GM19468 (cell line): Measurements from ENCODE around the gene MYORG.

Source experiments
- ATAC-seq: cut with Tn5 transposase; IDR thresholded peaks from one replicate; pipeline ENCODE4 v1.9.1; 2021; ENCODE audit warnings: mild to moderate bottlenecking, moderate library complexity, moderate number of reproducible peaks; ENCODE audit not compliant: unreplicated experiment; ENCODE audit errors: extremely low read depth

The MYORG gene

DNA sequence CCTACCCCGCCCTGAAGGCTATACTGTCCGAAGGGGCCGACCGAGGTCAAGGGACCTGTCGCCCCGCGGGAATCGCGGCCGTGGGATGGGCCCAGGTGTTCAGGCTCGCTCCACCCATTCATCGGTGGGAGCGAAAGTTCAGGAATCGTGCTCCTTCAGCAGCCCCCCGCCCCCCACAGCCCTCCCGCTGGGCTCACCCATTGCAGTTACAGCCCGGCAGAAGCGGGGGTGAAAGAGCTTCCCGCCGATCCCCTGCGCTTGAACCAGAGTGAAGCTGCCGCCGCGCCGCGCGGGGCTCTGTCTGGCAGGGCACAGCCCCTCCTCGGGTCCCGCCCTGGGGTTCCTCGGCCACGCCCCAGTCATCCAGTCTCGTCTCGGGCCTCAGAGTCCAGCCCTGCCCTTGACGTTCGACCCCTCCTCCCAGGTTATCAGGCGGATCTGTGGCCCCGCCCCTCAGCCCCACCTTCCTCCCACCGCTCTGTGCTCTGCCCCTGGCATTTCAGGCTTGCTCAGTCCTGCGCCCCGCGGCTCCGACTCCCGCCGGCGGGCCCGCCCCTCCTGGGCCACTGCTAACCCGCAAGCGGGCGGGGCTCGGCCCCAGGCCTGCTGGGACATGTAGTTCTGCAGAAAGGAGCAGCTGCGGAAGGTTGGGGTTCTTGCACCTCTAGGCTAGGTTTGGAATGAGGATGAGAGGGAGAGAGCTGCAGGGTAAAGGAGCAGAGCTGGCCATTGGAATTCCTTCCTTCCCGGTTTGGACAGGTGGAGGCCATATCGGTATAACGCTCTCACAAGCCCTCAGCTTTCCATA, at the start of gene MYORG:
Gene MYORG, minus strand, starts transcription at position 303 of the 808 bp plus-strand sequence. CDS start 3,955 bp downstream, outside the sequence.
- ATAC-seq, result peak; percentile 81

DNA sequence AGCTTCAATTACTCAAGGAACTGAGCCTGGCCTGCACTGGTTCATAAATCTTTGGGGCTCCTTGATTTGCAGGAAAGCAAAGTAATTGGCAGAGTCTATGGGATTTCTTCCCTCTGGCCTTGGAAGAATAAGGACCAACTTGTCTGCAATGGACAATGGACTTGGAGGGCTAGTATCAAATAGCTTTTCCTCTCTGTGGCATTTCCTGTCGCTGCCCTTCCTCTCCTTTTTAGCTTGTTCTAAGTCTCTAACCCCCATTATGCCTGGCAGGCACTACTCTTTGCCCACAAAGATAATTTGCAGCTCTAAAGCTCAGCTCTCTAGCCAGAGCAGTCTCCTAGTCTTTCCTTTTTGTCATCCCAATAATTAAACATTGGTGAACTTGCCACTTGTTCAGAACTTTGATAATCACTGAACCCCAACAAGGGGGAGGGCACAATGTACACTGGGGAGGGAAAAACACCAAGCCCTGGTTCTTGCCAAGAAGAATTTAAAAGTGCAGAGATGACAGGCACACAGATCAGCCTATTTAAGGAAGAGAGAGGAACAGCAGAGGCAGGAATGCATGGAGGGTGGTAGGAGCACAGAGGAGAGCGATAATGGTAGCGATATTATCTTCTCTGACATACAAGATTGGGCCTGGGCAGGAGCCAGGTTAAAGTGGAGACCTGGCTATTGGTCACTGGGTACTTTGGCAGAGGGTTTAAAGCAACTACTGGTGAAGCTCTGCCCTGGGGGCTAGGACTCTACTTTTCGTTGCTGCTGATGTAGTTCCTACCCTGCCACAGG, 43.2 kb upstream of the MYORG start:
- no peak for ATAC-seq

GRCh38 chr9:34417734-34418133, 41.0 kb upstream of the MYORG start:
- ATAC-seq, result no peak

GRCh38 chr9:34413231-34413852, 36.6 kb upstream of the MYORG start:
- no peak for ATAC-seq

GRCh38 chr9:34412336-34412735, 35.6 kb upstream of the MYORG start:
- no peak for ATAC-seq

- no peak for ATAC-seq
Measured at GRCh38 chr9:34409154-34409553, 32.5 kb upstream of the MYORG start.

DNA sequence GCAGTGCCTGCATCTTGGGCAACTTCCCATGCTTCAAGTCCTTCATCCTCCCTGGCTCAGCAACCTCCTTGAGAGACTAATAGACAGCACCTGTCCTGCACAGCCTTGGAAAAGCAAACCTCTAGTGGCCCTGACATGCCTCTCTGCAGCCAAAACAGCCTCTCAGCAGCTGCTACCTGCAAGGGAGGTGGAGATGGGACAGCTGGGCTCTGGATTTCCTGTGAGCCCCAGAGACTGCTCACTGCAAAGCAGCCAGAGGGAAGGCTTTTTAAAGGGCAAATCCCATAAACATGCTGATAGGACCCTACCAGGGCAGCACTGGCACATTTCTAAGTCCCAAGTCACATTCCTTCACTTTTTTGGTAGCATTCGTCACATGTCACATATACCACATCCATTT, 31.5 kb upstream of the MYORG start:
- ATAC-seq, result no peak

DNA sequence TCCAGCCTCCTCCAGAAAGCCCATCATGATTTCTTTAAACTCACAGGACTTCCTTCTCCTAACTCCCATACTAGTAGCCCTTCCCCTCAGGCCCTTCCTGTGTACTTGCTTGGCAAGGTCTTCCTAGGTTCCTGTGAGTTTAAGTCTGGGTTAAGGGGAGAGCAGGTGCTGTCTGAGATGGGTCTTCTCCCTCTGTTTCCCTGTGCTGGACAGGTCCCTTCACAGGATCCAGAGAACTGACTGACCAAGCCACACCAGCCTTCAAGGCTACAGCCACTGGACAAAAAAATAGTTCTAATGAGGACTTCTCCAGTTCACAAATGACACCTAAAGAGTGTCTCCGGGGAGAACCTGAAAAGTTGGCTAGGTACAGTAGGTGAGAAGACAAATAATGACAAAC, 29.5 kb upstream of the MYORG start:
- no peak for ATAC-seq

DNA sequence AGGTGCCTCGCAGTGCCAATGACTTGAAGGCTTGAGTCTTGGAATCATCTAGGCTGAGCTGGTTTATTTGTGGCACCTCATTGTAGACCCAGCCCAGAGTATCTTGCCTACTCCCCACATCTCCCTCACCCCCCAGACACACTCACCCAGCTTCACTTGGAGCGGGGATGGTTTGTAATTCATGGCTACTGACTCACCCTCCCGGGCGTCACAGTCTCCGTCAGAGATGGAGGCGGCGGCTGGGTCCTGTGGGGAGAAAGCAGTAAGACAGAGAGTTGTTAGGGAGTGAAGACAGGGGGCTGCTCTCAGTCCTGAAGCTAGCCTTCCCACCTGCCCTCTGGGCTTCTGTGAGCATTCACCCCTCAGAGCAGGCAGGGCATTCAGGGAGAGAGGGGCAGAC, 29.0 kb upstream of the MYORG start:
- ATAC-seq, result no peak

DNA sequence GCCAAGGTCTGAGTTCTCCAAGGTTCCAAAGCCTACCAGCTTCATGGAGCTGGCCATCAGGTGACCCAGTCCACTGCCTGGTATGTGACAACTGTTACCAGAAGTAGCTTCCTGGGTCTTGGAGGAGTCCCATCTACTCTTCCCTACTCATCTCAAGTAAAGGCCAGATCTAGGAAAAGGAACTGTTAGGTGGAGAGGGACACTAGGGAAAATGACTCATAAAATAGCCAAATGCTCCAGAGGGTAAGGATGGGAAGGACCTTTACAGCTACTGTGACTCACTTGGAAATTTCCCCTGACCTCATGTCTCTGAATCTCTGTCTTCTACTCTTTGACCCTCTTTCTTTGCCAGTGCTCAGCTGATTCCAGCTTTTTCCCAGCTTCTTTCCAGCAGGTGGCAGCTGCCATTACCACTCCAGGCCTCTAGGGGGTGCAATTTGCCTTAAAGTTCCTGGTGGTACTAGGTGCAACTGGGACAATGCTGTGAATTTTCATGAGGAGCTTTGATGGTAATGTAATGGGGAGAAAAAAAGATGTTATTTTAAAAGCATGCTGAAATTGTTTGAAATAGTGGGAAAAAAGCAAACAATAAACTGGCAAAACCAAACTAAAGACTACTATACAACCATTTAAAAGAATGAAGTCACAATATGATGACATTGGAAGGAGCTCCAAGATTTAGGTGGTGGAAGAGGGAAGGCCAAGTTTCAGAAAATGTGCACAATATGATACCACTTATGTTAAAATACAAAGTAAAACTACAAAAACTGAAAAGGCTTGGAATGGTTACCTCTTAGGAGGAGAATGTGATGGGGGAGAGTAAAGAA, 27.1 kb upstream of the MYORG start:
- no peak for ATAC-seq

DNA sequence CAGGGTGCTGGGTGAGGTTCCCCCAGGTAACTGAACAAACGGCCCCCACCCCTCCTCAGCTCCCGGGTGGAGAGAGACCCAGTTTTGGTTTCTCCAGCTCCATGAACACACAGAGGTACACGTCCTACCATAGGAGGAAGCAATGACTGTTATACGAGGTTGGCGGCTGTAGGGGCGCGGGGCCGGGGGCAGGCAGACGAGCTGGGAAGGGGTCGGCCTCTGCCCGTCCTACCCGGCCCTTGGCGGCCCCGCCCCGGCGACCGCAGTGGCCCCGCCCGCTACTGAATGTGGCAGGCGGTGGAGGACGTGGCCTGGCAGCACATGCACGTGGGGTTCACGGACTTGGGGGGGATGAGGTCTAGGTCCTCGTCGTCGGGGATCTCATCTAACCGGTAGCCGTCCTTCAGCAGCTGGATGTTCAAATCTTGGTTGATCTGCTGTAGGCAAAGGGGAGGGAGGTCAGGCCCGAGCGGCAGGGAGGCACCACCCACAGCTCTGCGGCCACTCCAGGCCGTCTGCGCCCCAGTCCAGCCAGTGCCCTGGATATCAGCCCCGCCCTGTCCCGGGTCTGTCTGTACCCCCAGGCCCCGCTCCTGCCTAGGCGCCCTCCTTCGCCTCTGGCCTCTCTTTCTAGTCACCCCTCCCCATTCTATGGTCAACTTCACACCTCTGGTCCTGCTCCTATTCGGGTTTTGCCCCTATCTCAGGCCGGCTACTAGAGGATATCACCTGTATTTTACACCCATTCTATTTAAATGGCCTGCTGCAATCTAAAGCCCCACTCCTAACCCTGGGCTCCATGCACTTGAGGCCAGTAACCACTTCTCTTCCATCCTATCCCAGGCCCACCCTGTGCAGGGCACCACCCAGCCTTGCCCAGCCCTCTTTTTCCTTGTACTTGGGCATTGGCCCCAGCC, 24.2 kb upstream of the MYORG start:
- ATAC-seq, result no peak

GRCh38 chr9:34400275-34400674, 23.6 kb upstream of the MYORG start:
- ATAC-seq, result no peak

- no peak for ATAC-seq
Measured at GRCh38 chr9:34399729-34400128, 23.0 kb upstream of the MYORG start.

DNA sequence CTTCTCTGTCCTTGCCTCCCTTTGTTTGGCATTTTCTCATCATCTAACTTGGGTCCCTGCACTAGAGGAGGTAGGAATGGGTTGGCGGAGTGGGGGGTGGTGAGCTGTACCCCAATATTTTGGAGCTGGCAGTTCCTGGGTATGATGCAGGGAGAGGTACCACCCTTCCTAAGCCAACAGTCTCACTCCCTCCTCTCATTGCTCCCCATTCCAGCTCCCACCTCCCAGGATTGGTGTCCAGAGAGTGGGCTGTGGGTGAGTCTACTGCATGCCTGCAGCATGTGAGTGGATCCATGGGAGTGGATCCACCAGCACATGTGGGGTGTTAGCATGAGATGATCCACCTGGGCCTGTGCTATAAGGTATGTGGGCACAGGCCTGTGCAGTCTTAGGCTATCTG, 22.2 kb upstream of the MYORG start:
- ATAC-seq, result no peak

GRCh38 chr9:34396276-34397214, 19.8 kb upstream of the MYORG start:
- ATAC-seq, result no peak

GRCh38 chr9:34392511-34392910, 15.8 kb upstream of the MYORG start:
- no peak for ATAC-seq

DNA sequence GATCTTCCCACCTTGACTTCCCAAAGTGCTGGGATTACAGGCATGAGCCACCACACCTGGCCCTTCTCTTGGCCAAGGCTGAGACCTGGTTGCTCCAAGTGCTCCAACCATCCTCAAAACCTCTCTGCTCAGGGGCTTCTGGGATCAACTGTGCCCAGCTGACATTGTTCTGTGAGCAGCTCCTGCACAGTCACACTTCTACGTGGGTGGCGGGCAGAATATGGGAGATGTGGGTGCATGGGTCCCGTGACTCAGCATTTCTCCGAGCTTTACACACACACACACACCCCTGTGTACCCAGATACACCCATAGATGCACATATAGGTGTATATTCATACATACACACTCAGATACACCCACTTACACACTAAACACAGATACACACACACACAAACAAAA, 10.5 kb upstream of the MYORG start:
- ATAC-seq, result no peak

DNA sequence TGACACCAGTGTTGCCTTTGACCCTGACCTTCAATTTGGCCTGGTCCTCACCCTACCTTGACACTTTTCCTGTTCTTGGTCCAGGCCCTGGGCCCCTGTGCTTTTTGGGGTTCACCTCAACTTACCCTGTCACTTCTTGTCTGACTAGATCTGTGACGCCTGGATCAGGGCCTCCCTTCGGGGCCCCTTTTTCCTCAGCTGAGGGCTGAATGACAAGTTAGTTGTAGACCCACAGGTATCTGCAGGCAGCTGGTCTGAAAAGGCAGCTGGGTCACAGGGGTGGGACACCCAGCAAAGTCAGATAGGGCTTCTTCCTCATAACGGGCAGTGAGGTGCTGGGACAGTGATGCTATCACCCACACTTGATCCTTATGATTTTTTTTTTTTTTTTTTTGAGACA, 10.0 kb upstream of the MYORG start:
- ATAC-seq, result no peak
